Heart left ventricle (tissue), 13 donors: Measurements from ENCODE around the gene FMN2.

Source experiments
- CTCF ChIP-seq, 12 donors: fragments of 200-600 bp; sonication (generic) in 4 of 12; IDR thresholded peaks; one replicate each; pipeline versions ENCODE4 v1.5.0 to v1.8.0; 2018 to 2022; ENCODE audit warnings: antibody characterized with exemption in 12 of 12, mild to moderate bottlenecking in 5 of 12
- POLR2A ChIP-seq, 2 donors: fragments of 450-650 bp; IDR thresholded peaks; one replicate each; pipeline ENCODE4 v1.6.1; 2017; ENCODE audit warnings: antibody characterized with exemption in 2 of 2, mild to moderate bottlenecking in 2 of 2, moderate library complexity in 2 of 2
- donor health status: ischemic (EF 13 %, LVEDD 7.1; RV severe dilation, severe dysfunction).
- donor health status: DM: no; HTN: yes; CAD: no.
- donor health status: DM: no; HTN: no; CAD: no.
- donor health status: ischemic (EF 25% LVEDD 6.9; RV normal size, moderate dysfunction).
- donor health status: ischemic (EF 25% LVEDD 5.7; RV mildly dilated, moderate dysfunction).
- donor health status: ischemic (EF 35%, LVEDD 5.7; RV mildly dilated, moderate dysfunction).
- donor health status: nonischemic (EF 11% LVEDD 7.7; RV severe dilation, severe dysfunction).
- donor health status: DM: yes; HTN: yes; CAD: no.
- donor health status: PGD.
- donor health status: ischemic (EF 29% LVEDD 5.4; RV normal size, mild dysfunction).
- donor health status: nonischemic (EF 23%, LVEDD 6.1; RV moderate dilation, normal function).

GRCh38 chr1:240255922-240256321 lies 164.2 kb downstream of the FMN2 start:
- no peak for TF ChIP-seq POLR2A (IDR thresholded peaks at IDR 0.05)
- no peak for TF ChIP-seq CTCF (IDR thresholded peaks at IDR 0.05)
